GM12891 (cell line): ENCODE results near the gene SCN4A.

Experiments
- POLR2A ChIP-seq: IDR thresholded peaks from 2 replicates; pipeline ENCODE4 v1.6.1; 2011; ENCODE audit warnings: low read depth, low read length, control low read depth
- POLR2AphosphoS5 ChIP-seq: IDR thresholded peaks from 2 replicates; pipeline ENCODE4 v1.6.1; 2011; ENCODE audit warnings: low read depth, low read length, control low read depth
- POU2F2 ChIP-seq: IDR thresholded peaks from 2 replicates; pipeline ENCODE4 v1.6.1; 2011; ENCODE audit warnings: low read depth, mild to moderate bottlenecking, control low read depth, low read length, moderate library complexity
- SPI1 ChIP-seq: IDR thresholded peaks from 2 replicates; pipeline ENCODE4 v1.6.1; 2011; ENCODE audit warnings: low read depth, low read length, control low read depth
- TAF1 ChIP-seq: IDR thresholded peaks from 2 replicates; pipeline ENCODE4 v1.6.1; 2011; ENCODE audit warnings: low read depth, low read length, control low read depth

DNA sequence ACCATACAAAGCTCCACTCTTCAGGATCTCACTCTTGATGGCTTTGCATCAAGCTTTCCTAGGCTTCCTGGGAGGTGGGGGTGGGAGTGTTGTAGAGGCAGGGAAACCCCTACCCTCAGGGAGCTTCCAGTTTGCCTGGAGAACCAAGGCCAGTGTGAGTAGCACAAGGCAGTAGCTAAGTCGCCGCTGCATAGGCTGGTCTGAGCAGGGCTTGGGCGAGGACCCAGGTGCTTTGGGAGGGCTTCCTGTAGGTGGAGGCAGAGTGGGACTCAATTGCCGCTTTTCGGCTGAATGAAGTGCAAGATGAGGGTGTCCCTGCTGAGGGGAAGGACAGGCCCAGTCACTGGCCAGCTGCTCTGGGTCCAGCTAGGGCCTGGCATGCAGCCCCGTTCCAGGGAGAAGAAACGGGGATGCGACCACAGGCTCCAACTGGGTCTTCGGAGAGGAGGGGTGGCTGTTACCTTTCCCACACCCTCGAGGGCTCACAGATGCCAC lies 44.5 kb downstream of the SCN4A start:
- TF ChIP-seq POLR2A (no peak), POLR2AphosphoS5 (no peak), TAF1 (no peak), SPI1 (no peak), POU2F2 (no peak)
